ENCODE results near the gene UQCR11.

Gene UQCR11

GRCh38 chr19:1592024-1592754, 13.1 kb downstream of the UQCR11 start:
- H3K4me3 ChIP-seq (ENCODE audit: low read depth, low read length) = peak overlapping the region; percentile 92

GRCh38 chr19:1591421-1592023, 13.7 kb downstream of the UQCR11 start:
- peak overlapping the region; percentile 92 for H3K4me3 ChIP-seq (ENCODE audit: low read depth, low read length)

- H3K4me3 ChIP-seq (ENCODE audit: low read depth, low read length) = peak overlapping the region; percentile 92
Measured at GRCh38 chr19:1590641-1591397, 14.4 kb downstream of the UQCR11 start.

- no peak overlapping the region for H3K4me3 ChIP-seq (ENCODE audit: low read depth, low read length)
Measured at GRCh38 chr19:1587872-1588271, 17.4 kb downstream of the UQCR11 start.

- no peak overlapping the region for H3K4me3 ChIP-seq (ENCODE audit: low read depth, low read length)
Measured at GRCh38 chr19:1585243-1585580, 20.1 kb downstream of the UQCR11 start.

GRCh38 chr19:1584500-1585242, 20.6 kb downstream of the UQCR11 start:
- H3K4me3 ChIP-seq (ENCODE audit: low read depth, low read length) = no peak overlapping the region

- no peak overlapping the region for H3K4me3 ChIP-seq (ENCODE audit: low read depth, low read length)
Measured at GRCh38 chr19:1582201-1582600, 23.1 kb downstream of the UQCR11 start.

GRCh38 chr19:1580957-1581356, 24.3 kb downstream of the UQCR11 start:
- H3K4me3 ChIP-seq (ENCODE audit: low read depth, low read length) = no peak overlapping the region

- no peak overlapping the region for H3K4me3 ChIP-seq (ENCODE audit: low read depth, low read length)
Measured at GRCh38 chr19:1580382-1580781, 24.9 kb downstream of the UQCR11 start.

GRCh38 chr19:1579222-1579621, 26.0 kb downstream of the UQCR11 start:
- no peak overlapping the region for H3K4me3 ChIP-seq (ENCODE audit: low read depth, low read length)

GRCh38 chr19:1577929-1578618, 27.2 kb downstream of the UQCR11 start:
- H3K4me3 ChIP-seq (ENCODE audit: low read depth, low read length) = no peak overlapping the region

- H3K4me3 ChIP-seq (ENCODE audit: low read depth, low read length) = no peak overlapping the region
Measured at GRCh38 chr19:1577090-1577928, 28.0 kb downstream of the UQCR11 start.

- no peak overlapping the region for H3K4me3 ChIP-seq (ENCODE audit: low read depth, low read length)
Measured at GRCh38 chr19:1576242-1577089, 28.8 kb downstream of the UQCR11 start.

- H3K4me3 ChIP-seq (ENCODE audit: low read depth, low read length) = no peak overlapping the region
Measured at GRCh38 chr19:1575323-1576241, 29.7 kb downstream of the UQCR11 start.

- no peak overlapping the region for H3K4me3 ChIP-seq (ENCODE audit: low read depth, low read length)
Measured at GRCh38 chr19:1574354-1575136, 30.7 kb downstream of the UQCR11 start.

- no peak overlapping the region for H3K4me3 ChIP-seq (ENCODE audit: low read depth, low read length)
Measured at GRCh38 chr19:1572795-1573194, 32.5 kb downstream of the UQCR11 start.

GRCh38 chr19:1571358-1571757, 33.9 kb downstream of the UQCR11 start:
- H3K4me3 ChIP-seq (ENCODE audit: low read depth, low read length) = no peak overlapping the region

All from iPS-11a (cell line).